ENCODE results near the gene PTPRG. TPM values are rescaled to one million over a fixed set of nuclear protein-coding genes. Genes with fewer than 3 reads are reported as not detected.

The PTPRG gene
- total RNA-seq, 6 experiments from 2014 or later = 11.7 to 27.8 (median 14.7) TPM

DNA sequence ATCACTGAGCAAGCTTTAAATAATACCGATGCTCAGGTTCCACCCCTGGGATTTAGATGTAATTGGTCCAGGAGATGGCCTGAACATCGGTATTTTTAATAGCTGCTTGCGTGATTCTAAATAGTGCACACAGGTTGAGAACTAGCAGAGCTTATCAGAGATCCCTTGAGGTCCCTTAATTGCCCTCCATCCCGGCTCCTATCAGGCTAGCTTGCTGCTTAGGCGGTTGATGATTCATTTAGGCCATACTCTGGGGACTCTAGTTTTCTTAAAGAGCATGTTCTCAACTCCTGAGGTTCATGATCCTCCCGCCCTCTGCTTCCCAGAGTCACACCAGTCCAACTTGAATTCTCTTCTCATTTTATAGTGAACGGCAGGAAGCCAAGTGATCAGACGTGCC is 531.7 kb downstream of the PTPRG start:
- Histone ChIP-seq H3K9me3 (no peaks in the 10 kb centered on the region), H3K4me1 (peaks cover 0 to 3% (median 0%) of the 10 kb centered on the region in 4 donors), H3K27me3 (no peaks in the 10 kb centered on the region), H3K4me3 (no peak overlapping the region), H3K36me3 (no peaks in the 10 kb centered on the region), H3K27ac (no peak overlapping the region)
- intact Hi-C loops (cut with DNase I) = no loop called here
- no peak for ATAC-seq
- 90% methylated on average over 8 of the region's 8 CpGs for WGBS (ENCODE audit: insufficient coverage, low coverage, low lambda C conversion rate, missing lambda C conversion rate)
- TF ChIP-seq POLR2A (IDR thresholded peaks at IDR 0.05) = no peak
- TF ChIP-seq, protein P1, sequence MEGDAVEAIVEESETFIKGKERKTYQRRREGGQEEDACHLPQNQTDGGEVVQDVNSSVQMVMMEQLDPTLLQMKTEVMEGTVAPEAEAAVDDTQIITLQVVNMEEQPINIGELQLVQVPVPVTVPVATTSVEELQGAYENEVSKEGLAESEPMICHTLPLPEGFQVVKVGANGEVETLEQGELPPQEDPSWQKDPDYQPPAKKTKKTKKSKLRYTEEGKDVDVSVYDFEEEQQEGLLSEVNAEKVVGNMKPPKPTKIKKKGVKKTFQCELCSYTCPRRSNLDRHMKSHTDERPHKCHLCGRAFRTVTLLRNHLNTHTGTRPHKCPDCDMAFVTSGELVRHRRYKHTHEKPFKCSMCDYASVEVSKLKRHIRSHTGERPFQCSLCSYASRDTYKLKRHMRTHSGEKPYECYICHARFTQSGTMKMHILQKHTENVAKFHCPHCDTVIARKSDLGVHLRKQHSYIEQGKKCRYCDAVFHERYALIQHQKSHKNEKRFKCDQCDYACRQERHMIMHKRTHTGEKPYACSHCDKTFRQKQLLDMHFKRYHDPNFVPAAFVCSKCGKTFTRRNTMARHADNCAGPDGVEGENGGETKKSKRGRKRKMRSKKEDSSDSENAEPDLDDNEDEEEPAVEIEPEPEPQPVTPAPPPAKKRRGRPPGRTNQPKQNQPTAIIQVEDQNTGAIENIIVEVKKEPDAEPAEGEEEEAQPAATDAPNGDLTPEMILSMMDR (IDR thresholded peaks at IDR 0.05) = no peak
- no peak for DNase-seq

DNA sequence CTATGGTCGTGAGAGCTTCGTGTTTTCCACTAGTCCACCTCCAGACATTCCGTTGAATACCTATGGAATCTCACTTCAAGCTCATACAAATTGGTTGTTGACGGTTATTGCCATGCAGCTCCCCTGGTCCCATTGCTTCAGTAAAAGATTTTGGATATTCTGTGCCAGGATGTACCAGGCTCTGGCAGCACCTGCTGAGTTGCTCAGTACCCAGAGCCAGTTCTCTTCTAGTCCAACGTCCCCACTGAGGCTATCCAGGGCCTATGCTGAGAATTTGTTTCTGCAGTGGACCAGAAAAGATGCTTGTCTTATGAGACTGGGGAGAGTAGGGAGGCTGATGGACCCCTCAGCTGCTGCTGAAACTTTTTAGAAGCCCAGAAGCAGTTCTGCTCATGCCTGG is 533.1 kb downstream of the PTPRG start:
- 43% methylated on average over 1 of the region's 5 CpGs for WGBS (ENCODE audit: insufficient coverage, low coverage, low lambda C conversion rate, missing lambda C conversion rate)
- Histone ChIP-seq H3K4me3 (no peak overlapping the region), H3K27me3 (no peaks in the 10 kb centered on the region), H3K36me3 (no peaks in the 10 kb centered on the region), H3K27ac (no peak overlapping the region), H3K4me1 (no peaks in the 10 kb centered on the region), H3K9me3 (no peaks in the 10 kb centered on the region)
- TF ChIP-seq, protein P1 (IDR thresholded peaks at IDR 0.05) = no peak
- no peak for TF ChIP-seq POLR2A (IDR thresholded peaks at IDR 0.05)
- ATAC-seq (no peak), DNase-seq (no peak)
- intact Hi-C loops (cut with DNase I) = no loop called here

DNA sequence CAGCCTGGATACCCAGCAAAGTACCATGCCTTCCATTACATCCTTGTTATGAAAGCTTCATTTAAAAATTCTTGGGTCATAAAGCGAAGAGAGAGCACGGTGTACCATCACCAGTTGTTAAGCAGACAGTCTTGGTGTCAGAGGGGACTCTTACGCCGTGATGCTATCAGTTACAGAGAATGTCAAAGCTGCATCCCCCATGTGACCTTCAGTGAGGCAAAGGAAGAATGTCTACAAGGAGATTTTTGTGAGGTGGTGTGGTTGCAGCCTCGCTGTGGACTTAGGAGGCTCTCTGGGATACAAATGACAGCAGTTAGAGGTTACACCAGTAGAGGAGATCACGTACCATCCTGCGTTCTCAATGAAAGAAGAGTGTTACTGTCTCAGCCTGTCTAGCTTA is 533.7 kb downstream of the PTPRG start:
- Histone ChIP-seq H3K27me3 (no peaks in the 10 kb centered on the region), H3K4me1 (no peaks in the 10 kb centered on the region), H3K36me3 (no peaks in the 10 kb centered on the region), H3K4me3 (no peak overlapping the region), H3K27ac (no peak overlapping the region), H3K9me3 (no peaks in the 10 kb centered on the region)
- ATAC-seq = no peak
- intact Hi-C loops (cut with DNase I) = no loop called here
- TF ChIP-seq POLR2A (IDR thresholded peaks at IDR 0.05) = no peak
- TF ChIP-seq, protein P1 (IDR thresholded peaks at IDR 0.05) = no peak
- WGBS (ENCODE audit: insufficient coverage, low coverage, low lambda C conversion rate, missing lambda C conversion rate) = 85% methylated on average over 7 of the region's 7 CpGs
- no peak for DNase-seq

DNA sequence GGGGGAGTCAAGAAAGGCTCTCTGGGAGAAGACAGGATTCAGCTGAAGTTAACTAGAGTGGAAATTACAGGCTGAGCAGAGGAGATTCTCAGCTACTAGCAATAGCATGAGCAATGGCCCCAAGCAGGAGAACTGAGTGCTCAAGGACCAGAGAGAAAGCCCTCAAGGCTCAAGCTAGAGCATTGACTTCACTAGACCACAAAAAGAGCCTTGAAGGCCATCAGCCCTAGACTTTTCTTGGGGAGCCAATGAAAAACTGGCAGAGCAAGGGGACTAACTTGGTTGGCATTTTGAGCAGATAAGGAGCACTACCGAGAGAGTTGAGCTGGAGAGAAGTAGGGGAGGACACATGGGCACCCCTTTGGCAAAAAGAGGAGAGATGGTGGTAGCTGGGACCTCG is 534.4 kb downstream of the PTPRG start:
- no peak for TF ChIP-seq POLR2A (IDR thresholded peaks at IDR 0.05)
- TF ChIP-seq, protein P1 (IDR thresholded peaks at IDR 0.05) = no peak
- Histone ChIP-seq H3K4me3 (no peak overlapping the region), H3K36me3 (no peaks in the 10 kb centered on the region), H3K27ac (no peak overlapping the region), H3K9me3 (no peaks in the 10 kb centered on the region), H3K27me3 (no peaks in the 10 kb centered on the region), H3K4me1 (no peaks in the 10 kb centered on the region)
- intact Hi-C loops (cut with DNase I) = no loop called here
- ATAC-seq (no peak), DNase-seq (no peak)
- 29% methylated on average over 1 of the region's 2 CpGs for WGBS (ENCODE audit: insufficient coverage, low coverage, low lambda C conversion rate, missing lambda C conversion rate)

DNA sequence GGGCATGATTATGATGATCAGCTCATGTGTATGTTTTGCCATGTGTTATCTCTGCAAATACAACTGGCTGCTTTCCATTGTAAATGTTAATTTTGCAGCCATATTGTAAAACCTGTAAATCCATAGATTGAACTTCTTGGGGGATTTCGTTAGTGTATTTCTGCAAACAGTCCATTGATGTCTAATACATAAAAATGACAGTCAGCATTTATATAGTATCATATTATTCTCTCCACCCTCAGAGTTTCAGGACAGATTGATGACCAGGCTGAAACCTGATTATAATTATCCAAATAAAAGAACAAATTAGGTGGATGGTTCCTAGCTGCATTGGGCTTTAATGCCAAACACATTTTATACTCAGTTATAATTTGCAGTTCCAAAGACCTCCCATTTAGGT is 535.1 kb downstream of the PTPRG start:
- no peak overlapping the region for H3K27ac ChIP-seq
- H3K4me1 ChIP-seq = no peaks in the 10 kb centered on the region
- no peaks in the 10 kb centered on the region for H3K9me3 ChIP-seq
- no peaks in the 10 kb centered on the region for H3K27me3 ChIP-seq
- no peaks in the 10 kb centered on the region for H3K36me3 ChIP-seq
- DNase-seq (no peak), ATAC-seq (no peak)
- WGBS (ENCODE audit: insufficient coverage, low coverage, low lambda C conversion rate, missing lambda C conversion rate) = 67% methylated on average over 1 of the region's 1 CpG
- TF ChIP-seq, protein P1 (IDR thresholded peaks at IDR 0.05) = no peak
- no peak for TF ChIP-seq POLR2A (IDR thresholded peaks at IDR 0.05)
- intact Hi-C loops (cut with DNase I) = no loop called here
- H3K4me3 ChIP-seq = no peak overlapping the region

Measured in right lobe of liver (tissue), 6 donors.